Fibroblast of the aortic adventitia (primary cell): Measurements from ENCODE around the gene PPTC7. TPM values are rescaled to one million over a fixed set of nuclear protein-coding genes. Genes with fewer than 3 reads are reported as not detected.

Experiments
- DNase-seq: peaks from one replicate; pipeline ENCODE4 v3.0.0-alpha.2; 2010; ENCODE audit warnings: low read depth
- H3K4me3 ChIP-seq: 2 replicates; pipeline ENCODE4 v1.5.1; 2011; ENCODE audit warnings: low read depth, mild to moderate bottlenecking, control low read depth, low read length, moderate library complexity
- total RNA-seq: library from RNA; depleted of rRNA; stranded (reverse); fragments of >200 nt; gene quantifications from 2 replicates; pipeline ENCODE4 v1.2.3, GENCODE V29; 2012; ENCODE audit warnings: low replicate concordance
- TF ChIP-seq, protein P1 (sequence below): IDR thresholded peaks from 2 replicates; pipeline ENCODE4 v1.5.1; 2011; ENCODE audit warnings: mild to moderate bottlenecking, low read length, control low read depth, inconsistent platforms; ENCODE audit not compliant: insufficient read depth

PPTC7 gene
- total RNA-seq, 1 donor: 11.9 TPM

DNA sequence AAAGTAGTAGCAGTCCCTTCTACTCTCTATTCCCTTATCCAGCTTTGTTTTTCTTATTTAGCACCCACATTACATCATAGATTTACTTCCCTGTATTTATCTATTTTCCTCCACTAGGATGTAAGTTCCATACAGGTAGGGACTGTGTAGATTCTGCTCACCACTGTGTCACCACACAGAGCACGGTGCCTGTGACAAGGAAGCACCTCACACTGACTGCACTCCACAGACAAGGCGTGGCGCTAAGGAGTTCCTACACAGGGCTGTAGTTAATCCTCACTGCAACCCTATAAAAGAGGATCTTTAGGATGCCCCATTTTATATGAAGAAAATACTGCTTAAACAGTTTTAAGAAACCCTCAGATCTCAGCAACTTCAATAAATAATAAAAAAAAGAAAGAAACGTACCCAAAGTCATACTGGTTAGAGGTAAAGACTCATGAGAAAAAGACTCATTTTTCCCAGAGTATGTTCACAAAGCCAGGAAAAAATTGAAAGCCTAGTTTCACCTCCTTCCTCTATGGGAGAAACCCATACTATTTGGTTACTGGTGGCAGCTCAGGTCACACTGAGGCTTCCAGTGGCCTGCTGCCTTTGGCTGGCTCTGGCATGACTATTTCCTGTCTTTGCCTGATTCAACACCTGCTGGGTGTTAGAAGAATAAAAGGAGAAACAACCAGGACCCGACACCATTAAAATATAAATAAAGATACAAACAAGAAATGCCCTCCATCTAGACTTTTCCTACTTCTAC lies 44.1 kb downstream of the PPTC7 start:
- TF ChIP-seq, protein P1, sequence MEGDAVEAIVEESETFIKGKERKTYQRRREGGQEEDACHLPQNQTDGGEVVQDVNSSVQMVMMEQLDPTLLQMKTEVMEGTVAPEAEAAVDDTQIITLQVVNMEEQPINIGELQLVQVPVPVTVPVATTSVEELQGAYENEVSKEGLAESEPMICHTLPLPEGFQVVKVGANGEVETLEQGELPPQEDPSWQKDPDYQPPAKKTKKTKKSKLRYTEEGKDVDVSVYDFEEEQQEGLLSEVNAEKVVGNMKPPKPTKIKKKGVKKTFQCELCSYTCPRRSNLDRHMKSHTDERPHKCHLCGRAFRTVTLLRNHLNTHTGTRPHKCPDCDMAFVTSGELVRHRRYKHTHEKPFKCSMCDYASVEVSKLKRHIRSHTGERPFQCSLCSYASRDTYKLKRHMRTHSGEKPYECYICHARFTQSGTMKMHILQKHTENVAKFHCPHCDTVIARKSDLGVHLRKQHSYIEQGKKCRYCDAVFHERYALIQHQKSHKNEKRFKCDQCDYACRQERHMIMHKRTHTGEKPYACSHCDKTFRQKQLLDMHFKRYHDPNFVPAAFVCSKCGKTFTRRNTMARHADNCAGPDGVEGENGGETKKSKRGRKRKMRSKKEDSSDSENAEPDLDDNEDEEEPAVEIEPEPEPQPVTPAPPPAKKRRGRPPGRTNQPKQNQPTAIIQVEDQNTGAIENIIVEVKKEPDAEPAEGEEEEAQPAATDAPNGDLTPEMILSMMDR: no peak
- H3K4me3 ChIP-seq: no peak overlapping the region
- DNase-seq: no peak

DNA sequence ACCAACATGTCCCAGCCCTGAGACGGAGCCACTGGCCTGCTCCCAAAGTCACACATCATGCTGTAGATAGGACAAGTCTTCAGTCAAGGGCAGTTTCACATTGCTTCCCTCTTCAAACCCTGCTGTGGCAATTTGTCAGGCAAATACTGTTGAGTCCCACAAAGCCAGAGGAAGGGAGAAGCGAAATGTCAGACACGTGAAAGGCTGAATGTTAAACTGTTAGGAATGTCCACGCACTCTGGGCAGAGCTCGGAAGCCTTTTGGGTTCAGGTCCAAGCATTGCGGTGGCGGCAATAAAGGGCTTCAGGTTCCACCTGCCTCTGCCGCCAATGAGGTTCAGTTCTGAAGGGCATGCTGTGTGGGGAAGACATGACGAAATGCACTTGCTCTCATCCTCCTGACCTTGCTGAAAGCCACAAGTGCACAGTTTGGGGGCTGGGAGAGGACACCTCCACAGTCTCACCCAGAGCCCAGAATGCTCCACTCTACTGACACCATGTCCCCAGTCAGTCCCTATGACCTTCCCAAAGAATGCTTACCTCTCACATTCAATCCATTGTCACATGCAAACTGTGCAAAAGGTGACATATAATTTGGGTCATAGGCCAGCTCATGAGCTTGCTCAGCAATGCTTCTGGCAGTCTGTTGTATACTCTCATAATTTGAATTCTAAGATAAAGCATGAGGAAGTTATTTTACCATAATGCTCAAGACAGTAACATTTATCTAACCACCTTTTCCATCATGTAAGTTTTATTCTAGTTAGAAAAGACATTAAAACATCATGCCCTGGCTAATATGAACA lies 45.3 kb downstream of the PPTC7 start:
- DNase-seq: no peak
- H3K4me3 ChIP-seq: no peak overlapping the region
- TF ChIP-seq, protein P1: no peak

DNA sequence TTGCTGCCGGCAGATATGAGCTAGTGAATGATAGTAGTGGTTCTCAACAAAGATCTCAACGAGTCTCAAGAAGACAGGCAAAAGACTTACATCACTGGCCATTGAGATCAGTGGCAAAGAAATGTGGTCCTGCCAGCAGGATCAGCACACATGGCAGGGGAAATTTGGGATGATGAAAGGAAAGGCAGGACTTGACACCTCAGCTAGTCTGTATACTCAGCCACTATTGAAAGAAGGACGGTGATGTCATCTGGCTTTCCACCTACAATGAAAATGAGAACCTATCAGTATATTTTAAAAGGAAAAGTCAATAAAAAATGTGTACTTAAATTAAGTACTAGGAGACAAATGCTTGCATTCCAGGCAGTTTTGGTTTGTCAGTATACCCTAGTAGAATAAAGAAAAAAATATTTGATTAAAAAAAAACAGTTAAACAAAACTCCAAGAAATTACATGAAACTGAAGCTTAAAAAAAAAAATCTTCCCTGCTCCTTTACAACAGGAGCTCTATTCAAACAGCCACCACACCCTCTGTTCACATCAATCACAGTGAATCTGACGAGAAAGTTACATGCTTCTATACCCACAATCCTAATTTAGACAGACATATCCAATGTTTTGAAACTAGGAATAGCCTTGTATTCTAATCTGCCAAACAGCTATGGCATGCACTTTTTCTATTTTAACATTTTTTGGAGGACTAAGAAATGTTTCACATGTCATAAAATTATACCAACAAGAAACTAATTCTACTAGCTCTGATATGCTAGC lies 46.1 kb downstream of the PPTC7 start:
- H3K4me3 ChIP-seq: no peak overlapping the region
- TF ChIP-seq, protein P1: no peak
- DNase-seq: no peak

DNA sequence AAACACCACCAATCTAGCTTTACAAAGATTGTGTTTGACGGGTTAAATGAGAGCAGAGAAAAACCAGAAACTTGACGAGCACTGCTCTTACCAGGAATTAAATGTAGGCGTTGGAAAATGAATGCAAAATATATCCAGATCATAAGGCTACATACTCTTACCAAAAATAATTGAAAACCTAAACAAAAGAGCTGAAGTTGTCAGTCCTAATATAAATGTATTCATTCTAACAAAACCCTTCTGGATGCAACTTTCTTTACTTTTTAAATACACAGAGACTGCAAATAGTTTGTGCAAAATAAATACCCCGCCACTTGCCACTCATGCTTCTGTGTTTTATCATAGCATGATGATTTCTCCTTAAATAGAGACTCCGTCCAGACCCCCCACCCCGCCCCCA lies 48.3 kb downstream of the PPTC7 start:
- TF ChIP-seq, protein P1: no peak
- DNase-seq: no peak
- no peak overlapping the region for H3K4me3 ChIP-seq

DNA sequence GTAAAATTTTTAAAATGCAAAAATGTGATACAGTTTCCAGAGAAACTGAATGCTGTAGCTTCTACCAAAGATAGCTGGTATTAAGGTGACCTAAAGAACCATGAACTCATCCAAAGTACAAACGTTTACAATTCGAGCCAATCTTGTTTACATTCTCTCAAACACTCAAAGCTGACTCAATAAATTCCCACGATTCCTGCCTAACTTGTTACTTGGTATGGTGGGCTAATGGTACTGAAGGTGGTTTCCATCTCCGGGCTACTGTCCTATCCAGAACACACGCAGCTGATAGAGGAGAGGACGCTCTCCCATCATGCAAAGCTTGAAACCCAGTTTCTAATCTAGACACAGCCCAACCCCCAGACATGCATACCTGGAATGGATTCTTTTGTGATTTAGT lies 49.5 kb downstream of the PPTC7 start:
- no peak overlapping the region for H3K4me3 ChIP-seq
- no peak for DNase-seq
- TF ChIP-seq, protein P1: no peak

DNA sequence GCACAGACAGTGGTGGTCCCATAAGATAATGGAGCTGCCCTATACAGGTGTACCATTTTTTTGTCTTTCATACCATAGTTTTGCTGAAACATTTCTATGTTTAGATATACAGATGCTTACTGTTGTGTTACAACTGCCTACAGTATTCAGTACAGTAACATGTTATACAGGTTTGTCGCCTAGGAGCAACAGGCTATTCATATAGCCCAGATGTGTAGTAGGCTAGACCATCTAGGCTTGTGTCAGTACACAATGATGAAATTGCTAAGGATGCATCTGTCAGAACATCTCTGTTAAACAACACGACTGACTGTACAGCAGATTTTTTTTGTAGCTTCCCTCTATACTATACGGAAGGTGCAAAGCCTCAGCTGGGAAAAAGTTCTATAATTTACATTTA lies 50.5 kb downstream of the PPTC7 start:
- TF ChIP-seq, protein P1: no peak
- no peak overlapping the region for H3K4me3 ChIP-seq
- no peak for DNase-seq
